SK-N-SH treated with all-trans-retinoic acid at 6 μM for 48 hours (cell line): ENCODE results near the gene RBKS.

ENCODE experiments used
- ESRRG ChIP-seq: fragments of 250-450 bp; sonication (Bioruptor Pico); IDR thresholded peaks from 2 replicates; pipeline ENCODE4 v1.6.1; 2021; ENCODE audit warnings: mild to moderate bottlenecking
- ISL1 ChIP-seq: fragments of 250-450 bp; sonication (Bioruptor Pico); IDR thresholded peaks from 2 replicates; pipeline ENCODE4 v2.1.2; 2022; ENCODE audit warnings: mild to moderate bottlenecking, moderate library complexity
- SNAI2 ChIP-seq: fragments of 250-450 bp; sonication (Bioruptor Pico); IDR thresholded peaks from 2 replicates; pipeline ENCODE4 v1.5.0; 2020; ENCODE audit warnings: mild to moderate bottlenecking, moderate library complexity
- TSHZ2 ChIP-seq: fragments of 250-450 bp; sonication (Bioruptor Pico); IDR thresholded peaks from 2 replicates; pipeline ENCODE4 v1.5.0; 2020; ENCODE audit warnings: mild to moderate bottlenecking, moderate library complexity
- ZFP30 ChIP-seq: fragments of 450-650 bp; formaldehyde crosslinking; IDR thresholded peaks from 2 replicates; pipeline ENCODE4 v1.5.0; 2022; ENCODE audit warnings: mild to moderate bottlenecking, moderate library complexity

GRCh38 chr2:27782701-27783100, 107.5 kb downstream of the RBKS start:
- TF ChIP-seq ESRRG (CRISPR knock-in tag), result no peak
- no peak for TF ChIP-seq TSHZ2 (CRISPR knock-in tag)
- no peak for TF ChIP-seq ZFP30 (CRISPR knock-in tag)
- no peak for TF ChIP-seq ISL1 (CRISPR knock-in tag)
- TF ChIP-seq SNAI2 (CRISPR knock-in tag), result no peak
